ENCODE measurements around the gene TMEM190. TPM values are rescaled to one million over a fixed set of nuclear protein-coding genes. Genes with fewer than 3 reads are reported as not detected.

The TMEM190 gene
- total RNA-seq, 1 donor from 2014 or later, result 2.2 TPM

DNA sequence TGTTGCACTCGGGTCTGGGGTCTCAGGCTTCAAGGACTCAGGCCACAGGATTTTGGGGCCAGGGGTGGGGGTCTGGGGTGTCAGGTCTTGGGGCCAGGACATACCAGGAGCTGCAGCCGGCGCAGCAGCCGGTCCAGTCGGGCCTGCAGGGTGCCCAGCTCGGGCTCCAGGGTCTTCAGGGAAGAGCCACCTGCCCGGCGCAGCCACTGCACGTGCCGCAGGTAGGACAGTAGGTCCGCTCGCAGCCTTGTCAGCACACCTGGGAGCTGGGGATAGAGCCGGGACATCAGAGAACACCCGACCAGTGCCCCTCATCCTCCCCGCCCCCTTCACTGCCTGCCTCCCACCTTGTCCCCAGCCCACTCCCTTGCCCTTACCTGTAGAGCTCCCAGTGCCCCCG is 8.5 kb upstream of the TMEM190 start:
- H3K4me1 Mint-ChIP-seq, result peaks cover 24% of the 10 kb centered on the region
- no peak for DNase-seq (ENCODE audit: low spot score in 2 of 2, unreplicated experiment in 2 of 2)
- H3K36me3 Mint-ChIP-seq, result peaks cover 2% of the 10 kb centered on the region
- H3K9me3 Mint-ChIP-seq, result no peaks in the 10 kb centered on the region
- H3K4me3 Mint-ChIP-seq, result no peak overlapping the region
- TF ChIP-seq CTCF (IDR thresholded peaks at IDR 0.05; ENCODE audit: unreplicated experiment), result no peak
- H3K27me3 Mint-ChIP-seq (ENCODE audit: low read depth), result peaks cover 34% of the 10 kb centered on the region
- H3K27ac Mint-ChIP-seq, result no peak overlapping the region

DNA sequence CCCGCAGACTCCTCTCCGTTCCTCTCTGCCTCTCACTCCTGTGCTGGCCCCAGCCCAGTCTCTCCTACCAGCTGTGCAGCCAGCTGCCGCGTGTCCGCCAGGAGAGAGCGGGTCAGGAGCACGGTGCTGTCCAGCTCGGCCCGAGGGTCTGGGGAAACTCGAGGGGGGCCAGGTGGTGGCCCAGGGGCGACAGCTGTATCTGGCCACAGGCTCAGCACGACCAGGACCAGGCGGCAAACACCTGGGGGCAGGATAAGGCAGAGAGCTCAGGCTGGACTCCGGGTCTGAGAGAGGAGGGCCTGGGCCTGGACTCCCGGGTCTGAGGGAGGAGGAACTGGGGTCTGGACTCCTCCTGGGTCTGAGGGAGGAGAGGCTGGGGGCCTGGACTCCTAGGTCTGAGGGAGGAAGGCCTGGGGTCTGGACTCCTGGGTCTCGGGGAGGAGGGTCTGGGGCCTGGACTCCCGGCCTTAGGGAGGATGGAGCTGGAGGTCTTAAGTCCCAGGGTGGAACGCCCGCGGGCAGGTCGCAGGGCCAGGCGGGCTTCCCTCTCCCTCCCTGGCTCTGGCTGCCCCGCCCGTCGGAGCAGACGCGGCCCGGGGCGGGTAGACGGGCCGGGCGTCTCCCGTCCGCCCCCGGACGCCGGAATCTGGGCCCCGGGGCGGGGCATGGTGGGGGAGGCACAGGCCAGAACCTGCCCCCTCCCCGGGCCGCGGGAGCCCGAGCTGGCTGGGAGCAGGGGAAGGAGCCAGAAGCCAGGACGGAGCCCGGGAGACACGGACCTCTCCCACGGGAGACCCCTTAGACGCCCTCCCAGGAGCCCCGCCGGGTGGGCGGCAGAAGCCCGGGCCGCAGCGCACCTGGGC is 7.7 kb upstream of the TMEM190 start:
- Mint-ChIP-seq H3K36me3 (peaks cover 2% of the 10 kb centered on the region), H3K27me3 (ENCODE audit: low read depth) (peaks cover 38% of the 10 kb centered on the region), H3K4me1 (peaks cover 29% of the 10 kb centered on the region), H3K27ac (no peak overlapping the region), H3K9me3 (no peaks in the 10 kb centered on the region), H3K4me3 (peak overlapping the region; percentile 38)
- no peak for TF ChIP-seq CTCF (IDR thresholded peaks at IDR 0.05; ENCODE audit: unreplicated experiment)
- peak in 1 of 2 experiments; percentile 62 for DNase-seq (ENCODE audit: low spot score in 2 of 2, unreplicated experiment in 2 of 2)

DNA sequence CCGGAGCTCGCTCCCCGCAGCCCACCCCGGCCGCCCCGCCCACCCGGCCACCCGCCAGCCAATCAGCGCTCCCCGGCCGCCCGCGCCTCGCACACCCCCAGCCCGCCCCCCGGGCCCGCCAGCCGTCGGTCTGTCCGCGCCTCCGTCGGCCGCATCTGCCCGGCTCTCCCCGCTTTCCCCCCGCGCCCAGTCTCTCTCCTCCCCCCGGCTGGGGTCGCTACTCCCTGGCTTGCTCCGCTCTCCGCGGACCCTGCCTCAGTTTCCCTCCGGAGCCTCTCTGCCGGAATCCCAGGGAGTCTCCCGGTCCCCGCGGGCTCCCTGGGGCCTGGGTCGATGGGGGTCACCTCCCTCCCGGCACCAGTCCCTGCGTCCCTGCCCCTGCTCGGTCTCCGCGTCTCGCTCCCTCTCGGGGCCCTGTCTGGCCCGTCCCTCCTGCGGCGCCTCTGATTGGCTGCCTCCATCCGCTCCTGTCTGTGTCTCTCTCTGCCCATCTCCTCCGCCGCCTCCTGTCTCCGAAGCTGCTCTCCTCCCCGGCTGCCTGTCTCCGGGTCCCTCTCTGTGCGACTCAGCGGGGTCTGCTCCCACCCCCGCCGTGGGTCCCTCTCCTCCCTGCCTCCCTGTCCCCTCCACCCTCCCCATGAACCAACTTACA is 6.8 kb upstream of the TMEM190 start:
- Mint-ChIP-seq H3K36me3 (peaks cover 2% of the 10 kb centered on the region), H3K9me3 (no peaks in the 10 kb centered on the region), H3K27ac (peak overlapping the region; percentile 81), H3K4me3 (peak overlapping the region; percentile 72), H3K27me3 (ENCODE audit: low read depth) (peaks cover 39% of the 10 kb centered on the region), H3K4me1 (peaks cover 32% of the 10 kb centered on the region)
- peak in 1 of 2 experiments; percentile 68 for DNase-seq (ENCODE audit: low spot score in 2 of 2, unreplicated experiment in 2 of 2)
- TF ChIP-seq CTCF (IDR thresholded peaks at IDR 0.05; ENCODE audit: unreplicated experiment), result no peak

GRCh38 chr19:55370305-55370988 is 6.2 kb upstream of the TMEM190 start, which contains the start of gene IL11:
IL11 (minus strand) TSS chr19:55370463; CDS start chr19:55370310, 153 bp downstream.
- Mint-ChIP-seq H3K4me3 (peak within 1 kb of the TSS; percentile 72), H3K4me1 (peaks cover 35% of the 10 kb centered on the region), H3K9me3 (no peaks in the 10 kb centered on the region), H3K27ac (peak within 1 kb of the TSS; percentile 81), H3K36me3 (peaks cover 2% of the 10 kb centered on the region), H3K27me3 (ENCODE audit: low read depth) (peaks cover 41% of the 10 kb centered on the region)
- DNase-seq (ENCODE audit: low spot score in 2 of 2, unreplicated experiment in 2 of 2), result no peak
- TF ChIP-seq CTCF (IDR thresholded peaks at IDR 0.05; ENCODE audit: unreplicated experiment), result no peak

GRCh38 chr19:55372316-55373081 is 4.1 kb upstream of the TMEM190 start:
- no peak for TF ChIP-seq CTCF (IDR thresholded peaks at IDR 0.05; ENCODE audit: unreplicated experiment)
- DNase-seq (ENCODE audit: low spot score in 2 of 2, unreplicated experiment in 2 of 2), result no peak
- Mint-ChIP-seq H3K4me3 (peak overlapping the region; percentile 10), H3K36me3 (no peaks in the 10 kb centered on the region), H3K27me3 (ENCODE audit: low read depth) (peaks cover 51% of the 10 kb centered on the region), H3K4me1 (peaks cover 47% of the 10 kb centered on the region), H3K27ac (peak overlapping the region; percentile 37), H3K9me3 (no peaks in the 10 kb centered on the region)
